HUES64 (cell line): Measurements from ENCODE around the gene PMVK. TPM values are rescaled to one million over a fixed set of nuclear protein-coding genes. Genes with fewer than 3 reads are reported as not detected.
A peak's percentile ranks its signal among the peaks of the same experiment; 100 is the strongest.
"Not testable (repeated sequence)": the region's sequence is repeated elsewhere in the genome, so short reads cannot be mapped to it uniquely, and the experiment has no call there.

Source experiments
- H3K27ac ChIP-seq: 2 replicates; pipeline ENCODE4 v1.7.0; 2013; ENCODE audit warnings: low read depth, low read length, inconsistent platforms
- H3K27me3 ChIP-seq: 2 replicates; pipeline ENCODE4 v1.6.1; 2013; ENCODE audit warnings: mild to moderate bottlenecking, low read length; ENCODE audit not compliant: insufficient read depth
- H3K36me3 ChIP-seq: 2 replicates; pipeline ENCODE4 v1.6.1; 2013; ENCODE audit warnings: mild to moderate bottlenecking, low read length; ENCODE audit not compliant: insufficient read depth
- H3K4me1 ChIP-seq: 2 replicates; pipeline ENCODE4 v1.6.1; 2013; ENCODE audit warnings: mild to moderate bottlenecking, low read length, moderate library complexity; ENCODE audit not compliant: insufficient read depth
- H3K4me3 ChIP-seq: 2 replicates; pipeline ENCODE4 v1.5.1; 2013; ENCODE audit warnings: mild to moderate bottlenecking, low read length, moderate library complexity
- H3K9ac ChIP-seq: 2 replicates; pipeline ENCODE4 v1.6.1; 2013; ENCODE audit warnings: mild to moderate bottlenecking, low read depth, low read length
- H3K9me3 ChIP-seq: 2 replicates; pipeline ENCODE4 v1.6.1; 2013; ENCODE audit warnings: low read depth, low read length; ENCODE audit not compliant: insufficient read depth
- WGBS: fragments of 150-250, 120-280 bp; methylation state at CpG from one replicate; pipeline ENCODE4 v1.1.7; 2013; ENCODE audit warnings: missing lambda C conversion rate; 5-methylcytosine and 5-hydroxymethylcytosine counted together
- polyA plus RNA-seq, 2 experiments: library from polyadenylated mRNA; stranded (reverse); fragments of 50-300 nt; gene quantifications; one replicate each; pipeline ENCODE4 v1.2.3, GENCODE V29; 2013

The PMVK gene
- polyA plus RNA-seq (2013, experiment 1 of 2), result 26.5 TPM
- polyA plus RNA-seq (2013, experiment 2 of 2), result 26.3 TPM

DNA sequence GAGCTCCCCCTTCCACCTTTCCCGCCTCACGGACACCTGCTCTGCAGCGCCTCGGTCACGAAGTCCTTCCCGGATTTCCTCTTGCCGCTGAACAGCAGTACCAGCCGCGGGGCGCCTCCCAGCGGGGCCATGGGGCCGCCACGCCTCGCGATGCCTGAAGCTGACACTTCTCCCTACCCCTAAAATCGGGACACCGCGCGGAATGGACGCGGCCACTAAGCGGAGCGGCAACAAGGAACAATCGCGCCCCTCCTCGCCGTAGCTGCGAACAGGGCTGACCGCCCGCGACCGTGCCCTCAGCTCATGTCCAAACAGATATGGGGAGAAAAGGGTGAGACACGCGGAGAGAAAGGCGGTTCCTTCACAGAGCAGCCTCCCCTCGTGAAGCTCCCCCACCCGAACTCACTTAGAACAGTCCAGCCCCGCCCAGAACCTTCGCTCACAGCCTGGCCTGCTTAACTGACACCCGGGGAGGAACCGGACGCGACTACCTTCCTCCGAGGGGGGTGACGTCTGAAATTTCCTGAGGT, at the start of gene PMVK:
PMVK (minus strand) TSS at position 165 of the 530 bp plus-strand sequence; CDS start at position 131, 34 bp downstream.
- H3K4me1 ChIP-seq, result peaks cover 8% of the 10 kb centered on the region; the same call in 1 of the 2 replicates
- under 1% methylated on average over 45 of the region's 45 CpGs for WGBS
- H3K27me3 ChIP-seq, result no peaks in the 10 kb centered on the region

DNA sequence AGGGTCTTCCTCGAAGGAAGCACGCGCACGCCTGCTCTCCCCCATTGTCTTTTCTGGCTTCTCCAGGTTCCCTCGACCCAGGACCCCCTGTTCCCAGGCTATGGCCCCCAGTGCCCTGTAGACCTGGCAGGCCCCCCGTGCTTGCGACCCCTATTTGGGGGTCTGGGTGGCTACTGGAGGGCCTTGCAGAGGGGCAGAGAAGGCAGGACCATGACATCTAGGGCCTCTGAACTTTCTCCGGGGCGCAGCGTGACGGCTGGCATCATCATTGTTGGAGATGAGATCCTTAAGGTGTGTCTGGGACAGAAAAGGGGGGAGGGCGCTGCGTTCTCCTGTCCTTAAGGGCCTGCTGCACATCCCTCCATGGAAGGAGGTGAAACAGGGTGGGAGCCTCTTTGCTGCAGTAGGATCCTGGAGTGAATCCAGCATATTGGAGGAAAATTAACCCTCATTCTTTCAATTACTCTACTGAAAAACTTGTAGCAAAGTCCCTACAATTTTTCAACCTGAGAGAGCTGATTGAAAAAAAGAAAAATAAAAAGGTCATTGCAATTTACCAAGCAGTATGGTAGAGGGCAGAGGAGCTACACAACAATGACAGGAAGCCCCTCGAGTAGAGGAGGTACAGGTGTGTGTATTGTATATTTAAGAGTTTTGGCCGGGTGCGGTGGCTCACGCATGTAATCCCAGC, 47.4 kb upstream of the PMVK start:
- no peaks in the 10 kb centered on the region for H3K27me3 ChIP-seq
- H3K9me3 ChIP-seq, result no peaks in the 10 kb centered on the region
- H3K4me3 ChIP-seq, result peak overlapping the region; percentile 94
- H3K36me3 ChIP-seq, result peaks cover 56% of the 10 kb centered on the region
- peak overlapping the region; percentile 94 for H3K9ac ChIP-seq
- H3K4me1 ChIP-seq, result peaks cover 6% of the 10 kb centered on the region; the same call in 1 of the 2 replicates
- peak overlapping the region; percentile 74 for H3K27ac ChIP-seq
- 21% methylated on average over 17 of the region's 17 CpGs for WGBS

More for the DNA sequence above, at the start of gene PMVK:
- Histone ChIP-seq H3K9me3 (no peaks in the 10 kb centered on the region), H3K4me3 (peak within 1 kb of the TSS; percentile 80), H3K27ac (peak within 1 kb of the TSS; percentile 89), H3K9ac (peak within 1 kb of the TSS; percentile 98), H3K36me3 (no peaks in the 10 kb centered on the region)

DNA sequence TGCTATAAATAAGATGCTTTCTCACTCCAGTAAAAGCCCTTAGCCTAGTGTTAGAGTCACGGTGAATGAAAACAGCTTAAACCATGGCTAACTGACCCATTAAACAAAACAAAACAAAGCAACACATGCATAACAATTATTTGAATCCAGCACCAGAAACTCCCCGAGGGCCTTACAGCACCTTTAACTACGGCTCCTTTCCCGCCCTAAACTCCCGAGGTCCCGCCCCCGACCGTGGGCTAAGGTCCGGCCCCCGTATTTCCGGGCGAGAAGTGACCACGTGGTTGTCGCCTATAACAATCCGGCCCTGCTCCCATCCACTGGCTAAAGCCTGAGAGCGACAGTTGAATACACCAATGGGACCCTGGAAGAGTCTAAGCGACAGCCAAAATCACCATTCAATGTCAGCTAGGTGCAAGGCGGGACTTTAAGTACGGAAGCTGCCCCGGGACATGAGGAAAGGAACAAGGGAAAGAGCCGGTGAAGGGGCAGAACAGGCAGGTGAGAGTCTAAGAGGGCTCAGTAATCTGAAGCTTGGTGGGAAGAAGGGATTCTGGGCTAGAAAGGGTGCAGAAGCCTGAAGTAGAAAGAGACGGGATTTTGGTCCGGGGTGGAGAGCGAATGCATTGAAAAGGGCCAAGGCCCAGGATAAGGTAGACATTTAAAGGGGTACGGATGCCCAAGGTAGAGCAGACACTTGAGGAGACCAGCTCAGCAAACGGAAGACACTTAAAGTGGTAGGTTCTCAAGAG, 46.6 kb upstream of the PMVK start, which contains the start of gene FLAD1:
FLAD1 (plus strand) TSS at position 448 of the 752 bp plus-strand sequence. CDS start 351 bp downstream, outside the sequence.
- Histone ChIP-seq H3K9me3 (no peaks in the 10 kb centered on the region), H3K9ac (peak within 1 kb of the TSS; percentile 94), H3K4me3 (peak within 1 kb of the TSS; percentile 94), H3K27ac (peak within 1 kb of the TSS; percentile 99), H3K4me1 (peaks cover 6% of the 10 kb centered on the region; the same call in 1 of the 2 replicates), H3K36me3 (peaks cover 53% of the 10 kb centered on the region), H3K27me3 (no peaks in the 10 kb centered on the region)
- under 1% methylated on average over 26 of the region's 26 CpGs for WGBS

DNA sequence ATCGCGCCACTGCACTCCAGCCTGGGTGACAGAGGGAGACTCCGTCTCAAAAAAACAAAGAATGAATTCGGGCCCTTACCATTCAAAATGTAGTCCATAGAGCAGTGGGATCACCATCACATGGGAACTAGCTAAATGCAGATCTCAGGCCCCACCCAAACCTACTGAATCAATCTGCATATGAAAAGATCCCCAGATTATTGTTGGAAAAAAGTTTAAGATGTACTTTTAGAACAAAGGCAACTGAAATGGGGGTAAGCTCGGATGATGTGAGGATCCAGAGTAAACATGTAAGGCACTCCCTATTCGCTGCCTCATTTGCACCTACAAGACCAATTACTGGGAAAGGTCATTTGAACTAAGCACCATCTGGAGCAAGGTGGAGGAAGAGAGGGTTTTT, 45.8 kb upstream of the PMVK start:
- no peaks in the 10 kb centered on the region for H3K27me3 ChIP-seq
- 34% methylated on average over 6 of the region's 6 CpGs for WGBS
- H3K27ac ChIP-seq, result peak overlapping the region; percentile 99
- peaks cover 53% of the 10 kb centered on the region for H3K36me3 ChIP-seq
- peak overlapping the region; percentile 79 for H3K9ac ChIP-seq
- H3K9me3 ChIP-seq, result no peaks in the 10 kb centered on the region
- H3K4me3 ChIP-seq, result peak overlapping the region; percentile 94
- peaks cover 6% of the 10 kb centered on the region; the same call in 1 of the 2 replicates for H3K4me1 ChIP-seq

DNA sequence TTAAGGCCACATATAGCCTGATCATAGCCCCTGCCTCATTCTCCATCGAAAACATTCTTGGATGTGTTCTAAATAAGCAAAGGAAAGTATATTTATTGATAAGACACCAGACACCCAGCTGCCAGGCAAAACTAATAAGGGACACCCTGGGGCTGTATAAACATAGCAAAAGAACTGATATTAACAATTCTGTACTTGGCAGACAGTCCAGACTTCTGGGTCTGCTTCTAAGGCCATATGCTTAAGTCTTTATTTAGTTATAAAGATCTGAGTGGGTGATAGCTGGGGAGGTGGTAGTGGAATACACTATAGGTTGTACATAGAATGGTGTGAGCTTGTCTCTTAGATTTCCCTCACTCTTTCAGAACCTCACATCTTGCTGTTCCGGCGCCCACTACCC, 41.8 kb upstream of the PMVK start:
- Histone ChIP-seq H3K4me1 (peaks cover 15% of the 10 kb centered on the region), H3K4me3 (no peak overlapping the region), H3K9me3 (no peaks in the 10 kb centered on the region), H3K27me3 (no peaks in the 10 kb centered on the region), H3K36me3 (peaks cover 36% of the 10 kb centered on the region), H3K9ac (no peak overlapping the region), H3K27ac (no peak overlapping the region)
- WGBS, result 100% methylated on average over 1 of the region's 3 CpGs

DNA sequence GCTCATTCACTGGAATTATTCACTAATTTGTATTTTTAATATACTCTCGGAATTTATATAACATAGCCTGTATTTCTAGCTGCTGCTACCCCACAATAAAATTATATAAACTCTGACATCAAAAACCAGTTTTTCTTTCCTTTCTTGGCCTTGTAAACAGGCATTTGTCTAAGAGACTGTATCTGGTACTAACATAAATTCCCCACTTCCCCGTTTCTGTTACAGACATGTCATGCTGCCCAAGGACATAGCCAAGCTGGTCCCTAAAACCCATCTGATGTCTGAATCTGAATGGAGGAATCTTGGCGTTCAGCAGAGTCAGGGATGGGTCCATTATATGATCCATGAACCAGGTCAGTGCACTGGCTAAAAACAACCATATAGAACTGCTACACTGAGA, 41.2 kb upstream of the PMVK start:
- H3K4me3 ChIP-seq, H3K27me3 ChIP-seq, H3K9me3 ChIP-seq, H3K27ac ChIP-seq, H3K9ac ChIP-seq: not testable (repeated sequence)
- peaks cover 18% of the 10 kb centered on the region for H3K4me1 ChIP-seq
- WGBS, result 87% methylated on average over 3 of the region's 3 CpGs
- peaks cover 36% of the 10 kb centered on the region for H3K36me3 ChIP-seq

DNA sequence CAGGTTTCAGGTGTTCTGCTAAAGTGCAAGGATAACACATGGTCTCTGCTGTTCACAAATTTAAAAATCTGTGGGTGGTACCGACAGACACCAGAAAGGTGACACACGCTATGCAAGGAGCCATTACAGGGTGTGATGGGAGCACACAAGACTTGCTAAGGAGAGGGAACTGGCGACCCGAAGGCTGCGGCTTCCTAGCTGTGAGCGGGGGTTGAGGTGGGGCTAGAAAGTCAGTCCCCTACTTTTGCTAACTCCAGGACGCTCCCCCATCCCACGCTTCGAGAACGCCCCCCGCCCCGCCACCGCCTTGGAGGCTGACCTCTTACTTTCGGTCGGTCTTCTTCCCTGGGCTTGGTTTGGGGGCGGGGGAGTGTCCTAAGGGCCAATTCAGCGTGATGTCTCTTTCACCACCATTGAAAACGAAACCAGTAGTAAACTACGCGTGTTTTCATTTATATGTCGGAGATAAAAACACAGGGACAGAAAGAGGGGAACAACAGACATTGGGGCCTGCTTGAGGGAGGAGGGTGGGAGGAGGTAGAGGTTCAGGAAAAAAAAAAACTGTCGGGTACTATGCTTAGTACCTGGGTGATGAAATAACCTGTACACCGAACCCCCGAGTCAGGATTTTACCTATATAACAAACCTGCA, 39.0 kb upstream of the PMVK start:
- H3K4me1 ChIP-seq, result peaks cover 25% of the 10 kb centered on the region
- WGBS, result under 1% methylated on average over 21 of the region's 24 CpGs
- no peaks in the 10 kb centered on the region for H3K27me3 ChIP-seq
- peak overlapping the region; percentile 79 for H3K9ac ChIP-seq
- H3K36me3 ChIP-seq, result peaks cover 26% of the 10 kb centered on the region
- H3K9me3 ChIP-seq, result no peaks in the 10 kb centered on the region
- H3K4me3 ChIP-seq, result peak overlapping the region; percentile 81
- peak overlapping the region; percentile 100 for H3K27ac ChIP-seq

DNA sequence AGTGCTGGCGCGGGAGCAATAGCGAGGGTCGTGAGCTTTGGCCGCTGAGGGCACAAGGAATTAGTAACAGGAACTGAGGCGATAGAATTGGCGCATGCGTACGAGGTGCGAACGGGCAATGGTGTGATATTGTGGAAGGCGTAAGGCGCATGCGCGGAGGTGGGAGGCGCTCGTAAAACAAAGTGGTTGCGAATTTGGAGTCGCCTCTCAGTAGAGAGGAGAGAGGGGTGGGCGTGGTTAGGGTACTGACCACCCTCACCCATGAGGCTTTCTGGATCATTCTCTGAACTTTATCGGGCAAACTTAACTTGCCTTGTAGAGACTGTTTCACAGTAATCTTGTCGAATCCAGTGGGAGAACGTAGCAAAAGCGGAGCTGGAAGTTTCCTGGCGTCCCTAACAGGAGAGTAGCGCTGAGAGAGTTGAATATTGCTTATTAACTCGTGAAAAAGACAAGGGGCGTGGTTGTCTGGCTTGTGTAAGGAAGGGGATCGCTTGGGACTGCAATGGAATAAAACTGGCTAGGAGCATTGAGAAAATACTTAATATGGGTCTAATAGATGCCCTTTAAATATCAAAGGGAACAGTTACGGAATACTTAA, 38.4 kb upstream of the PMVK start:
- H3K9ac ChIP-seq, result peak overlapping the region; percentile 79
- peaks cover 22% of the 10 kb centered on the region for H3K36me3 ChIP-seq
- under 1% methylated on average over 30 of the region's 30 CpGs for WGBS
- peak overlapping the region; percentile 81 for H3K4me3 ChIP-seq
- H3K27ac ChIP-seq, result peak overlapping the region; percentile 100
- H3K27me3 ChIP-seq, result no peaks in the 10 kb centered on the region
- no peaks in the 10 kb centered on the region for H3K9me3 ChIP-seq
- H3K4me1 ChIP-seq, result peaks cover 25% of the 10 kb centered on the region

DNA sequence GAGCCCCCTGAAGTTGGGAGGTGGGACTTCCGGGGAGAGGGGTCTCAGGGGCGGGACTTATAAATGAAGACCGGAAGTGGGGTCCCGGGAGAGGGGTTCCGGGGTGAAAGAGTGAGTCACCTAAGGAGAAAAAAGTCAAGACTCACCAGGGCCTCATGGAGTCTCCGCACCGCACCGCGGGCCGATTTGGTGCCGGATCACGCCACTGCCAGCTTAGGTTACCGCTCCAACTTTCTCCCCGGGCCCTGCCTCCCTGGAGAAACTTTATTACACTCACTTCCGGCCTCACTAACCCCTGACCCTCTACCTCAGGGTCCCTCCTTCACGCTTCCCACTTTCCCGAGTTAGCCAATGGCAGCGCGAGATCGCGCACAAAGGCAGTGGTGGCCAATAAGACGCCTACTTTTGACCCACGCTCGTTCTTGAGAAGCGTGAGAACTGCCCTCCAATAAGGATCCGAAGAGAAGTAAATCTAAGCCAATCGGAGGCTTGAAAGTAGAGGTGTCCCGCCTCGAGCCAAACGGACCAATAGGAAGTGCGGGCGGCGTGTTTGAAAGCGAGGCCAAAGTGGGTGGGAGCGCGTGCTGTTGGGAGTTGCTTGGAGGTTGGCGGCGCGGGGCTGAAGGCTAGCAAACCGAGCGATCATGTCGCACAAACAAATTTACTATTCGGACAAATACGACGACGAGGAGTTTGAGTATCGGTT, 37.7 kb upstream of the PMVK start, which contains the start of gene CKS1B:
CKS1B (plus strand) TSS at position 580 of the 706 bp plus-strand sequence; CDS start at position 645, 65 bp downstream.
- Histone ChIP-seq H3K27me3 (no peaks in the 10 kb centered on the region), H3K36me3 (peaks cover 16% of the 10 kb centered on the region), H3K9me3 (no peaks in the 10 kb centered on the region), H3K9ac (peak within 1 kb of the TSS; percentile 90), H3K27ac (peak within 1 kb of the TSS; percentile 100), H3K4me1 (peaks cover 25% of the 10 kb centered on the region), H3K4me3 (peak within 1 kb of the TSS; percentile 81)
- WGBS, result under 1% methylated on average over 47 of the region's 47 CpGs
